ENCODE data around the gene NDFIP1. TPM values are rescaled to one million over a fixed set of nuclear protein-coding genes. Genes with fewer than 3 reads are reported as not detected.

The NDFIP1 gene
- total RNA-seq, 1 donor from 2014 or later = 52.1 TPM

- DNase-seq (ENCODE audit: low read depth) = no peak
- no peaks in the 10 kb centered on the region for H3K27me3 ChIP-seq (ENCODE audit: control insufficient read depth, insufficient read depth, low read length)
- no peak overlapping the region for H3K4me3 ChIP-seq (ENCODE audit: low read depth, low read length)
- TF ChIP-seq CTCF (IDR thresholded peaks at IDR 0.05; ENCODE audit: insufficient read depth, low read length, poor library complexity, severe bottlenecking) = no peak
- no peaks in the 10 kb centered on the region for H3K36me3 ChIP-seq (ENCODE audit: control insufficient read depth, insufficient read depth, low read length)
These were observed 48.4 kb downstream of the NDFIP1 start for GRCh38 chr5:142156839-142157463.

- TF ChIP-seq CTCF (IDR thresholded peaks at IDR 0.05; ENCODE audit: insufficient read depth, low read length, poor library complexity, severe bottlenecking) = no peak
- Histone ChIP-seq H3K36me3 (ENCODE audit: control insufficient read depth, insufficient read depth, low read length) (no peaks in the 10 kb centered on the region), H3K27me3 (ENCODE audit: control insufficient read depth, insufficient read depth, low read length) (no peaks in the 10 kb centered on the region), H3K4me3 (ENCODE audit: low read depth, low read length) (no peak overlapping the region)
- DNase-seq (ENCODE audit: low read depth) = no peak
These were observed 50.8 kb downstream of the NDFIP1 start for GRCh38 chr5:142159354-142159753.

- no peak for TF ChIP-seq CTCF (IDR thresholded peaks at IDR 0.05; ENCODE audit: insufficient read depth, low read length, poor library complexity, severe bottlenecking)
- Histone ChIP-seq H3K36me3 (ENCODE audit: control insufficient read depth, insufficient read depth, low read length) (no peaks in the 10 kb centered on the region), H3K27me3 (ENCODE audit: control insufficient read depth, insufficient read depth, low read length) (no peaks in the 10 kb centered on the region), H3K4me3 (ENCODE audit: low read depth, low read length) (no peak overlapping the region)
- no peak for DNase-seq (ENCODE audit: low read depth)
These were observed 55.7 kb downstream of the NDFIP1 start for GRCh38 chr5:142164315-142164714.

- Histone ChIP-seq H3K4me3 (ENCODE audit: low read depth, low read length) (no peak overlapping the region), H3K36me3 (ENCODE audit: control insufficient read depth, insufficient read depth, low read length) (no peaks in the 10 kb centered on the region), H3K27me3 (ENCODE audit: control insufficient read depth, insufficient read depth, low read length) (no peaks in the 10 kb centered on the region)
- DNase-seq (ENCODE audit: low read depth) = no peak
- no peak for TF ChIP-seq CTCF (IDR thresholded peaks at IDR 0.05; ENCODE audit: insufficient read depth, low read length, poor library complexity, severe bottlenecking)
These were observed 58.2 kb downstream of the NDFIP1 start for GRCh38 chr5:142166754-142167153.

- no peak for TF ChIP-seq CTCF (IDR thresholded peaks at IDR 0.05; ENCODE audit: insufficient read depth, low read length, poor library complexity, severe bottlenecking)
- no peak overlapping the region for H3K4me3 ChIP-seq (ENCODE audit: low read depth, low read length)
- H3K36me3 ChIP-seq (ENCODE audit: control insufficient read depth, insufficient read depth, low read length) = no peaks in the 10 kb centered on the region
- DNase-seq (ENCODE audit: low read depth) = no peak
- H3K27me3 ChIP-seq (ENCODE audit: control insufficient read depth, insufficient read depth, low read length) = no peaks in the 10 kb centered on the region
These were observed 58.9 kb downstream of the NDFIP1 start for GRCh38 chr5:142167458-142167857.

GRCh38 chr5:142168365-142168764 is 59.8 kb downstream of the NDFIP1 start:
- no peaks in the 10 kb centered on the region for H3K27me3 ChIP-seq (ENCODE audit: control insufficient read depth, insufficient read depth, low read length)
- H3K4me3 ChIP-seq (ENCODE audit: low read depth, low read length) = no peak overlapping the region
- no peak for DNase-seq (ENCODE audit: low read depth)
- no peak for TF ChIP-seq CTCF (IDR thresholded peaks at IDR 0.05; ENCODE audit: insufficient read depth, low read length, poor library complexity, severe bottlenecking)
- H3K36me3 ChIP-seq (ENCODE audit: control insufficient read depth, insufficient read depth, low read length) = no peaks in the 10 kb centered on the region

Data from kidney epithelial cell (primary cell).